Memory B cell (primary cell): ENCODE data around the gene DDX42.
A peak's percentile ranks its signal among the peaks of the same experiment; 100 is the strongest.
"Not testable (repeated sequence)": the region's sequence is repeated elsewhere in the genome, so short reads cannot be mapped to it uniquely, and the experiment has no call there.

Experiments
- ATAC-seq: fragments of 150-1000 bp; cut with Tn5 transposase; 2 replicates; pipeline ENCODE4 v1.10.0; 2021; ENCODE audit warnings: low read depth, mild to moderate bottlenecking, moderate library complexity
- DNase-seq, 2 donors: peaks; one replicate each; pipeline ENCODE4 v3.0.0; 2022; ENCODE audit warnings: low spot score in 2 of 2
- H3K27ac Mint-ChIP-seq: one replicate; pipeline ENCODE4 v1.8.0; 2022; ENCODE audit warnings: mild to moderate bottlenecking, moderate library complexity, mixed read lengths
- H3K27me3 Mint-ChIP-seq: one replicate; pipeline ENCODE4 v1.8.0; 2022; ENCODE audit warnings: mixed read lengths
- H3K36me3 Mint-ChIP-seq: one replicate; pipeline ENCODE4 v1.8.0; 2022; ENCODE audit warnings: mild to moderate bottlenecking, mixed read lengths
- H3K4me1 Mint-ChIP-seq: one replicate; pipeline ENCODE4 v1.8.0; 2022; ENCODE audit warnings: mixed read lengths
- H3K4me3 Mint-ChIP-seq: one replicate; pipeline ENCODE4 v1.8.0; 2022; ENCODE audit warnings: mild to moderate bottlenecking, moderate library complexity, mixed read lengths
- H3K9me3 Mint-ChIP-seq: one replicate; pipeline ENCODE4 v1.8.0; 2022; ENCODE audit warnings: mixed read lengths

Gene DDX42

DNA sequence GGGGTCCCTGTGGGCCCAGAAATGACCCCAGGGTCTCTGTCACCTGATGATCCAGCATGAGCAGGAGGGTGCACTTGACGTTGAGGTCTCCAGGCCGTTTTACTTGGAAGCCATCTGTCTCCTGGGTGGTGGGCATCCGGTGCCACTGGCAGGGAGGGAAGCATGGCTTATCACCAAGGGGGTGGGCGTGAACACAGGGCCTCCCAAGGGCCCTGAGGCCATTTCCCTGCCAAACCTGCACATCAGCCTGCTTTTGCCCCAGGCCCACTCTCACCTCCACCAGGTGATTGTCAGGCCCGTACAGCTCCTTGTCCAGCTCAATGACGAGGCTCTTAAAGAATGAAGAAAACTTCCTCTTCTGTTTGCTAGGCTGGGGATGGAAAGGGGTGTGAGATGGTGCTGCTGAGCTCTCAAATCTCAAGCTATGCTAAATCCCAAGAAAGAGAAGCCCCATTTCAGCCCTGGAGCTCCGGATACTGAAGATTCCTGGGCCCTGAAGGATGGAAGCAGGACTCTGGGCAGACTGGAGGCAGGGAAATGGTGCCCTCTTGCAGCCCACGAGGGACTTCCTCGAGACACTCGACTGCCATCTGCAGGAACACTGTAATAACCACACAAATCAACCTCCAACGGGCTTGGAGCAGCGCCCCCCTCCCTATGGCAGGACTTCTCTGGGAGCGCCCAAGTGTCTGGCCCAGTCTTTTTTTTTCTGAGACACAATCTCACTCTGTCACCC, 60.6 kb downstream of the DDX42 start:
- Mint-ChIP-seq H3K4me1 (peaks cover 17% of the 10 kb centered on the region), H3K4me3 (no peak overlapping the region), H3K36me3 (peaks cover 28% of the 10 kb centered on the region), H3K9me3 (no peaks in the 10 kb centered on the region), H3K27me3 (no peaks in the 10 kb centered on the region), H3K27ac (peak overlapping the region; percentile 35)
- DNase-seq (peak; percentile 45 to 52), ATAC-seq (peak; percentile 92)

DNA sequence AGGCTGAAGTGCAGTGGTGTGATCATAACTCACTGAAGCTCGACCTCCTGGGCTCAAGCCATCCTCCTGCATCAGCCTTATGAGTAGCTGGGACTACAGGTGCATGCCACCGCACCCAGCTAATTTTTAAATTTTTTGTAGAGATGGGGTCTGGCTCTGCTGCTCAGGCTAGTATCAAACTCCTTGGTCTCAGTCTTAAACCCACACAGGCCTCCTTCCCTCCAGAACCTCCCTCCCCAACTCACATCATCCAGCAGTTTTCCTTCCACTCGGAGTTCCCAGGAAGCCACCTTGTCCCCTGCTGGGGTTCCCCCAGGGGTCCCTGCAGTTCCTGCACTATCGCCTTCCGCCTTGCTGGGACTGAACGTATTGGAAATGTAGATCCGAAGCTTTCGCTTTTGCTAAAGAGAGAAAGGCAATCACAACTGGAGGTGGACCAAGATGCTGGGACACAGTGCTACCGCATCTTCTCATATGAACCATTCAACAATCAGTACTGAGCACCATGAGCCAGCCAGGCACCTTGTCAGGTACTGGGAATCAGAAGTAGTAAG, 61.3 kb downstream of the DDX42 start:
- Mint-ChIP-seq H3K4me3 (no peak overlapping the region), H3K27ac (no peak overlapping the region), H3K36me3 (peaks cover 25% of the 10 kb centered on the region), H3K9me3 (no peaks in the 10 kb centered on the region), H3K4me1 (peaks cover 14% of the 10 kb centered on the region), H3K27me3 (no peaks in the 10 kb centered on the region)
- no peak for DNase-seq
- ATAC-seq, result no peak

DNA sequence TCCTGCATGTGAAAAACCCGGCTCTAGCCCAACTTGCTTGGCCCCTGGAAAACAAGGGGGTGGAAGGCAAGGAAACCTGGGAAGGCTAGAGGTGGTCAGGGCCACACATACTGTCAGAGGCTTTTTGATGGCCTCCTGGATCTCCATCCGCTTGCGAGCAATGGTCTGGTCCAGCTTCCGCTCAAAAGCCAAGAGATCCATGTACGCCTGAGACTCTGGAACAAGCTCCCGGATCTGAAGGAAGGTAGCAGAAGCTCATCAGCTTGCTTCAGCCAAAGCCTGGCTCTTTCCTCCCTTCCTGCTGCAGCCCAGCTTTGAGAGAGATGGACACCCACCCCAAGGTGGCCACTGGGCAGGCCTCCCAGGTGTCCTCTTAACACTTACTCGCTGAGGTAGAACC, 62.8 kb downstream of the DDX42 start:
- no peaks in the 10 kb centered on the region for H3K27me3 Mint-ChIP-seq
- H3K4me1 Mint-ChIP-seq, result peaks cover 22% of the 10 kb centered on the region
- ATAC-seq (no peak), DNase-seq (no peak)
- no peak overlapping the region for H3K4me3 Mint-ChIP-seq
- H3K9me3 Mint-ChIP-seq, result no peaks in the 10 kb centered on the region
- H3K36me3 Mint-ChIP-seq, result peaks cover 18% of the 10 kb centered on the region
- no peak overlapping the region for H3K27ac Mint-ChIP-seq

DNA sequence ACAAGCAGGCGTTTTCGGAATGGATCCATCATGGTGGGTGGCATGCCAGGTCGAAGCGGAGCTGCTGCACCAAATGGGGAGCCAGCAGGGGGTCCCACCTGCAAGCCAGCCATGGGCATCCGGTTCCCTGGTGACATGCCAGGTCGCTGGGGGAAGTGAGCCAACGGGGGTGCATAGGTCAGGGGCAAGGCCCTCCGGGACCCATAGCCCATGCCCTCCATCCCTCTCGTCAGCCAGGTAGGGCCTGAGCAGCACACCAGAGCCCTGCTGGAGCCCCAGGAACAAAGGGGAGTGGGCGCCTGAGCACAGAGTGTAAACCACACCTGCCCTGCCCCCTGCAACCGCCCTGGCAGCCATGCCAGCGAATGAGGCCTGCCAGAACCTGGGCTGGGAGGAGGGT, 63.5 kb downstream of the DDX42 start:
- peaks cover 22% of the 10 kb centered on the region for H3K4me1 Mint-ChIP-seq

DNA sequence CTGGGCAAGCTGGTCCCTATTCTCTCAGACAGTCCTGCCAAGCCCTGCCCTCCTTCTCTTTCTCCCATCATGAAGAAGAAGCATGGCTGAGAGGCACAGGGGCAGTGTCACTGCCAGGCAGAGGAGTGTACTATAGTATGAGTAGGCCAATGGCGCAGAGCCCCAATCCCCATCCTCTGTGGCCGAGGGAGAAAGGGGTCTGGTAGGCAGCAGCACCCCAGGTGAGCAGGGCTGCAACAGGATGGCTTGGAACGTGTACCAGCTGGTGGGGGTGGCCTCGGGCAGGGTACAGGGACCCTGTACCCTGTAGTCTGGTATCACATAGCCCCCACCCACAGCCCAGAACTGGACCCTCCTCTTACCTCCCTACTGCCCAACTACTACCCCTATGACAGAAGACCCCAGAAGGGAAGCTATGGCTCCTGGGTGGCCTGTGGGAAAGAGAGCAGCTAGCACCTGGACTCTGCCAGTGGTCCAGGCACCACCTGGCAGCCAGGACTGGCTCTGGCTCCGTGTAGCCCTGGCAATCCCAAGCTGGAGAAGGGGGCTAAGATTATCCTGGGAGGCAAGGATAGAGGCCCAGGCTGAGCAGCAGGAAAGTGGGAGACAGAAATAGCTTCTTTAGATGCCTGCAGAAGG, 64.1 kb downstream of the DDX42 start:
- ATAC-seq, result no peak
- Mint-ChIP-seq H3K4me3 (no peak overlapping the region), H3K27ac (no peak overlapping the region), H3K36me3 (peaks cover 7% of the 10 kb centered on the region), H3K4me1 (peaks cover 22% of the 10 kb centered on the region), H3K27me3 (no peaks in the 10 kb centered on the region), H3K9me3 (no peaks in the 10 kb centered on the region)
- DNase-seq, result no peak

More for the DNA sequence above, 63.5 kb downstream of the DDX42 start:
- no peak overlapping the region for H3K4me3 Mint-ChIP-seq
- no peaks in the 10 kb centered on the region for H3K9me3 Mint-ChIP-seq
- H3K36me3 Mint-ChIP-seq, result peaks cover 11% of the 10 kb centered on the region
- H3K27ac Mint-ChIP-seq, result no peak overlapping the region
- H3K27me3 Mint-ChIP-seq, result no peaks in the 10 kb centered on the region
- ATAC-seq, result no peak
- DNase-seq, result no peak

DNA sequence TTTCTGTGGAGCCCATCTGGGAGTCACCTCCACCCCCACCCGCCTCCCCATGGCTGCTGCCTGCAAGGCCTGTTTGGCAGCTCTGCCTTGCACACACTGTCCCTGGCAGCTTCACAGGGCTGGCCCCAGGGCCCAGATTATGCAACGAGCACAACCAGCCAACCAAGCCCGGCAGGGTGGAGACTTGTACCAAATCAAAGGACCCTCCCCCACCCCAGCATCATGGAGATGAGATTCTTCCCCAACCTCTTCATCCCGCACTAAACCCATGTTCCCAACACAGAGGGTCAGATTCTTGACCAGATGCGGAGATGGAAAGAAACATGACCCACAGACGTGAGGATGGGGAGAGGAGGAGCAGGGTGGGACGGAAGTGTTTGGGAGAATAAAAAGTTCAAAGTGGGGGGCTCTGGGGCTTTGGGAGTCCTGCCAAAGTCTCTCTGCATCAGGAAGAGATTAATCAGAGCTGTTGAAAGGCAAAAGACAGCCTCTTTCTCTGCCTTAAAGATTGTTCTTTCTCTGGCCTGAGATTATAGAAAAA, 64.7 kb downstream of the DDX42 start:
- Mint-ChIP-seq H3K4me3 (no peak overlapping the region), H3K27me3 (no peaks in the 10 kb centered on the region), H3K9me3 (no peaks in the 10 kb centered on the region), H3K4me1 (peaks cover 22% of the 10 kb centered on the region), H3K27ac (no peak overlapping the region), H3K36me3 (peaks cover 7% of the 10 kb centered on the region)
- no peak for ATAC-seq
- DNase-seq, result no peak

DNA sequence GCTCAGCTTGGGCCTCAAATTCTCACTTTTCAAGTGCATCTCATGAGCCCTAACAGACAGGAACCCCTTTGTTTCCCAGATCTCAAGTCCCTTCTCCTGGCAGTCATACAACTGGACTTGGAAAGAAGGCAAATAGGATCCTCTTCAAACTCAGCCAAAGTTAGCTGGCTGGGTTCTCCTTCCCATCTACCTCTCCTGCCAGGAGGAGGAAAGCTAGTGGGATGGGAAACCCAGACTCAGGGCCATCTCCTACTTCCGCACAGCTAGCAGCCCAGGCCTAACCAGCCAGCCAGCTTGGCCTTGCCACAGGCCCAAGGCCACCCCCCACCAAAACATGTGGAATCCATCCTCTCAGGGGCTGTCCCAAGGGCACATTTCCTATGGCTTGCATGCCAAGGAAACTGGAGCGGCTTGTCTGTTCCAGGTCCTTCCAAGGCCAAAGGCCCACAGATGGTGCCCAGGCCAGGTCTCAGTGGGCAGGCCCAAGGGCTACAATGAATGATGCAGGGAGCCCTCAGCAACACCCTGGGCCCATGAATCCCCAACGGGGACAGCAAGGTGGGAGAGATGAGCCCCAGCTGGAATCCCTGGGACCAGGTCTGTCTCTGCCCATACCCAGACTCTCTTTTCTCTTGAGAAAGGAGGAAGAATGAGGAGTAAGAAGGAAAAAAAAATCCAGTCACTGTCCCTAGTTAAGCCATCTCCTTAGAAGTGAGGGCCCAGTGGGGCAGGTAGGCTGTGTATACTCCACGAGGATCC, 66.8 kb downstream of the DDX42 start:
- Mint-ChIP-seq H3K36me3 (no peaks in the 10 kb centered on the region), H3K9me3 (no peaks in the 10 kb centered on the region), H3K4me1 (peaks cover 14% of the 10 kb centered on the region), H3K27ac (peak overlapping the region; percentile 76), H3K27me3 (no peaks in the 10 kb centered on the region), H3K4me3 (peak overlapping the region; percentile 95)
- DNase-seq (no peak), ATAC-seq (no peak)

DNA sequence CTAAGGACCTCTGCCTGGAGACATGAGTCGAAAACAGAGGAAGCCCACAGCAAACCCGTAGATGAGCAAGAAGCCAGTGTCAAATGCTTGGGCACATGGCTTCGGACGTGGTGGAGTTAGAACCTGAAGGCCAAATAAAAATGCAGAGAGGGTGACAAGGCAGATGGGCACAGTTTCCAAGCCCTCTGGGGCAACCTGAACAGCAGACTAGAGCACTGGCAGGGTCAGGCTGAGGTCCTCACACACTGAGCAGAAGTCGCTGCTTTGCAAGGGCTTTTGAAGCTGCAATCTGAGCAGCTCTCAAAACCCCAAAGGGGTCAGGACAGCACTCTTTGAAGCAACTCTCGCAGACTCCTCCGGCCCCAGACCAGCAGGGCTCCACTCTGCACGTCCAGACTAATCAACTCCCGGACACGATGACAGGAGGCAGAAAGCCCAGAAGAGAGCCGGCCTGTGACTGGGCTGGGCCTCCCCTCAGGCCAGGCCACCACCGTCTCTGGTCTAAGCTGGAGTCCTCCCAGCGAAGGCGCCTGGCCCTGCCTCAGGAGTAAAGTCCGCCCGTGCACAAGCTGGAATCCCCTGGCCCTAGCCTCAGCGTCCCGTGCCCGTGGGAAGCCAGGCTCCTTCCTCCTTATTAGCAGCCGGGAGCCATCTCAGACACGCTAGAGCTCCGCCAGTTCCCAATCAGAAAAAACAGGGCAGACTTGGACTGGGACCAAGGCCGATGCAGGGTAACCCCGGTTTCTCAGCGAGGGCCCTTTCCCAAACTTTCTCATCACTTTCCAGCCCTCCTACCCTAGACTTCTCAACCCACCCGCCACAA, 67.6 kb downstream of the DDX42 start:
- Mint-ChIP-seq H3K9me3 (no peaks in the 10 kb centered on the region), H3K4me1 (peaks cover 14% of the 10 kb centered on the region), H3K4me3 (peak overlapping the region; percentile 95), H3K27me3 (no peaks in the 10 kb centered on the region), H3K36me3 (no peaks in the 10 kb centered on the region), H3K27ac (peak overlapping the region; percentile 76)
- ATAC-seq, result no peak
- no peak for DNase-seq

DNA sequence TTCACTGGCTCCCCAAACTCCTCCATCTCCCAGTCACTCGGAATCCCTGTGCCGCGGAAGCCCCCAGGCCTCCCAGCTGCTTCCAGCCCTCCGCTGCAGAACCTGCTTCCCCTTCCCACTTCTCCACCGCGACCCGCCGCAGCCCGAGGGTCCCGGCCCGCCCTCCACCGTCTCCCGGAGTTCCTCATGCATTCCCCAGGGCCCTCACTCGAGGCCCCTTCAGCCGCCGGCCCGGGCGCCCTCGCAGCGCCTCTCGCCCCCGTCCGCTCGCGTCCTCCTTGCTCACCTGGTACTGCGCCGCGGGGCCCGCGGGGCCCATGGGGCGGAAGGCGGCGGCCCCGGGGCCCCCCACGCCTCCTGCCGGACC, 68.2 kb downstream of the DDX42 start:
- Mint-ChIP-seq H3K27me3 (no peaks in the 10 kb centered on the region), H3K27ac (peak overlapping the region; percentile 76), H3K36me3 (no peaks in the 10 kb centered on the region), H3K9me3 (no peaks in the 10 kb centered on the region), H3K4me1 (peaks cover 14% of the 10 kb centered on the region), H3K4me3 (peak overlapping the region; percentile 95)
- DNase-seq, result no peak
- ATAC-seq, result peak; percentile 17

DNA sequence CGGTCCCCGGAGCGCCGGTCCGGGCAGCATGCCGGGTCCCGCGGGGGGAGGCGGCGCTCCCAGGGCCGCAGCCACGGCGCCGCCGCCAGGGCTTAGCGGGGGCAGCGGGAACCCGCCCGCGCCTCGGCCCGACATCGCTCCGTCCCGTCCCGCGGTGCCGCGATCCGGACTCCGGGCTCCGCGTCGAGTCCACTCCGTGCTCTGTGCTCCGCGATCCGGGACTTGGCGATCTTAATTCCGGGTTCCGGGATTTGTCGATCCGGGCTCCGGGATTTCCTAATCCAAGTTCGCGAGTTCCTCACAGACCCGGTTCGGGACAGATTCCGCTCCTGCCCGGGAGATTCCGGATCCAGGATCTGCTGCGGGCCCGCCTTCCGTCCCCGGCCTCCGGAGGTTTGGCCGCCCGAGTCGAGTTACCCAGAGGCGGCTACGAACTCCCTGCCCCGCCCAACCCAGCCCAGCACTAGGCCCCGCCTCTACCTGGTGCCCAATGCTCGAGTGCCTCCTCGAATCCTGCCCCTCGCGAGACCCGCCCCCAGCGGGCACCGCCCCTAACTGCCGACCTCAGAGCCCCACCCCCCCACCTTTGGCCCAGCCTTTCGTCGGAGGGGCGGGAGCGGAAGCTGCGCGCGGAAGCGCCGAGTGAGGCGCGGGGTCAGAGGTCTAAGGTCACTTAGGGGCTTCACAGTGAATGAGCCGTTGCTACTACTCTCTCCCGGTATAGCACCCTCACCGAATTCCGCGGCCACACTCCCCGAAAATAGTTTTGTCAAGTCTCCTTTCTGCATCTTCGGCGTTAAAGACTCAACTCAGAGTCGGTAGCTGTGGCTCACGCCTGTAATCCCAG, 68.8 kb downstream of the DDX42 start, which contains the start of gene SMARCD2:
TSS of gene SMARCD2 (minus strand) at position 146 of the 847 bp plus-strand sequence. CDS start at position 135, 11 bp downstream.
- Mint-ChIP-seq H3K9me3 (no peaks in the 10 kb centered on the region), H3K27me3 (no peaks in the 10 kb centered on the region), H3K4me1 (peaks cover 16% of the 10 kb centered on the region), H3K36me3 (no peaks in the 10 kb centered on the region), H3K4me3 (peak within 1 kb of the TSS; percentile 95), H3K27ac (peak within 1 kb of the TSS; percentile 89)
- DNase-seq (peak; percentile 93 to 97), ATAC-seq (peak; percentile 82)

DNA sequence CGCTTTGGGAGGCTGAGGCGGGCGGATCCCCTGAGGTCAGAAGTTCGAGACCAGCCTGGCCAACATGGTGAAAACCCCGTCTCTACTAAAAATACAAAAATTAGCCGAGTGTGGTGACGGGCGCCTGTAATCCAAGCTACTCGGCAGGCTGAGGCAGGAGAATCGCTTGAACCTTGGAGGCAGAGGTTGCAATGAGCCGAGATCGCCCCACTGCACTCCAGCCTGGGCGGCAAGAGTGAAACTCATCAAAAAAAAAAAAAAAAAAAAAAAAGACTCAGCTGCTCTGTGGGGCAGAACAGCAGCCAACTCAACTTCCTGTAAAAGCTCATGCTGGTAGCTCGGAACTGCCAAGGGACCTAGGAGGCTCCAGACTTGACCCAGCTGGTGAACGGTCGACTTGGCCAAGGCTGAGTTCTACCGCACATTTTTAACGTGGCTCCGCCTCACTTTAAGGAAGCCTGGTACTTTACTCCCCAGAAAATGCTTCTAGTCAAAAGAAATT, 69.5 kb downstream of the DDX42 start:
- peak overlapping the region; percentile 89 for H3K27ac Mint-ChIP-seq
- H3K9me3 Mint-ChIP-seq, H3K27me3 Mint-ChIP-seq, H3K36me3 Mint-ChIP-seq: not testable (repeated sequence)
- ATAC-seq (peak; percentile 48), DNase-seq (peak in 1 of 2 donors; percentile 36)
- H3K4me3 Mint-ChIP-seq, result peak overlapping the region; percentile 84
- H3K4me1 Mint-ChIP-seq, result peaks cover 18% of the 10 kb centered on the region

DNA sequence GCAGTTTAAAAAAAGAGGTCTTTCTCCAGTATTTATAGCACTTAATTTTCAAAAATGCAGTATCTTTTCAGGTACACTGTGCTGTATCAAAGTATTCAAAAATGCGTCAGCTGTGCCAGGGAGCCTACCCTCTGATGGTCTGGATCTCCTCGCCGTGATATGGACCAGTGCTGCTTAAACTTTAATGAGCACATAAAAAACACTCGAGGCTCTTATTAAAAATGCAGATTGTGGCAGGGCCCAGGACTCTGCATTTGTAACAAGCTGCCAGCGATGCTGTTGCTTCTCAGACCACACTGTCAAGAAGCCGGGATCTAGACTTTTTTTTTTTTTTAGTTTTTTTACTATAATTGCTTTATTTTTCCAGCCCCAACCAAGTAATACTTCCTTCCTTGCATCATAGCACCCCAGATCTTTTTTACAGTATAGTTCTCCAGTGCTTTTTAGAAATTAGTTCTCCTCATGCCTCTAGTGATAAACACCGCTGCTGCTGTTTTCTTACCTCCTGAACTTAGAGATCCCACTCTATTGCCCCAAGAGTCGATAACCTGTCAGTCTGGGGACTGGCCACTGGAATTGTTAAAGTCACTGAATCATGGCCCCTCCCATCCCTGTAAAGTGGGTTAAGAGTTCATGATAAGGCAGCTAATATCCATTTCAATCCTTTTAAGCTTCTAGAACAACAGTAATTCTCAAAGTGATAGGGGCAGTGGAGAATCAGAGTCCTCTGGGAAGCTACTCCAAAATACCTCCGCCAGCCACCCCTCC, 70.1 kb downstream of the DDX42 start:
- Mint-ChIP-seq H3K36me3 (no peaks in the 10 kb centered on the region), H3K9me3 (no peaks in the 10 kb centered on the region), H3K4me3 (peak overlapping the region; percentile 84), H3K27me3 (no peaks in the 10 kb centered on the region), H3K27ac (peak overlapping the region; percentile 89), H3K4me1 (peaks cover 23% of the 10 kb centered on the region)
- ATAC-seq (no peak), DNase-seq (no peak)
